Measurements from ENCODE around the gene MIA.

DNA sequence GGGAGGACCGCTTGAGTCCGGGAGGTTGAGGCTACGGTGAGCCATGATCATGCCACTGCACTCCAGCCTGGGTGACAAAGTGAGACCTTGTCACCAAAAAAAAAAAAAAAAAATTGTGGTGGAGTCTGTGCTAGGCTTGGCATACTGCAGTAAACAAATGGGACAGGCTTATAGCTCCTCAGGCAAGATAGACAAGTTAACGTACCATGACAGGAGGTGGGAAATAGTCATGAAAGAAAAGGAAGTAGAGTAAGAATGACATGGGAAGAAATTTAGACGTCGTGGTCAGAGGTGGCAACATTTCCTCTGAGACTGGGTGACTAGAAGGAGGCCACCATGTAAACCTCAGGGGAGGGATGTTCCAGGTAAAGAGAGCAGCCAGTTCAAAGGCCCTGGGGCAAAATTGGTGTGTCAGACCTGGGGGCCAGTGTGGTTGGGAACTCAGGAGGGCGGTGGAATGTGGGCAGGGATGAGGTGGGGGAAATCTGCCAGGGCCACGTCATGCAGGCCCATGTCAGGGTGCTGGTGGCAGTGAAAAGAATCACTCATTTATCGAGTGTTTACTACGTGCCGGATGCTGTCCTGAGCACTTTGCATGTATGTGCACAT, 18.7 kb upstream of the MIA start:
- TF ChIP-seq ZC3H10 (CRISPR knock-in tag; IDR thresholded peaks at IDR 0.05) = no peak
- TF ChIP-seq, protein P1, sequence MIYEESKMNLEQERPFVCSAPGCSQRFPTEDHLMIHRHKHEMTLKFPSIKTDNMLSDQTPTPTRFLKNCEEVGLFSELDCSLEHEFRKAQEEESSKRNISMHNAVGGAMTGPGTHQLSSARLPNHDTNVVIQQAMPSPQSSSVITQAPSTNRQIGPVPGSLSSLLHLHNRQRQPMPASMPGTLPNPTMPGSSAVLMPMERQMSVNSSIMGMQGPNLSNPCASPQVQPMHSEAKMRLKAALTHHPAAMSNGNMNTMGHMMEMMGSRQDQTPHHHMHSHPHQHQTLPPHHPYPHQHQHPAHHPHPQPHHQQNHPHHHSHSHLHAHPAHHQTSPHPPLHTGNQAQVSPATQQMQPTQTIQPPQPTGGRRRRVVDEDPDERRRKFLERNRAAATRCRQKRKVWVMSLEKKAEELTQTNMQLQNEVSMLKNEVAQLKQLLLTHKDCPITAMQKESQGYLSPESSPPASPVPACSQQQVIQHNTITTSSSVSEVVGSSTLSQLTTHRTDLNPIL (CRISPR knock-in tag; IDR thresholded peaks at IDR 0.05; ENCODE audit: low read depth) = no peak
- TF ChIP-seq, protein P2, sequence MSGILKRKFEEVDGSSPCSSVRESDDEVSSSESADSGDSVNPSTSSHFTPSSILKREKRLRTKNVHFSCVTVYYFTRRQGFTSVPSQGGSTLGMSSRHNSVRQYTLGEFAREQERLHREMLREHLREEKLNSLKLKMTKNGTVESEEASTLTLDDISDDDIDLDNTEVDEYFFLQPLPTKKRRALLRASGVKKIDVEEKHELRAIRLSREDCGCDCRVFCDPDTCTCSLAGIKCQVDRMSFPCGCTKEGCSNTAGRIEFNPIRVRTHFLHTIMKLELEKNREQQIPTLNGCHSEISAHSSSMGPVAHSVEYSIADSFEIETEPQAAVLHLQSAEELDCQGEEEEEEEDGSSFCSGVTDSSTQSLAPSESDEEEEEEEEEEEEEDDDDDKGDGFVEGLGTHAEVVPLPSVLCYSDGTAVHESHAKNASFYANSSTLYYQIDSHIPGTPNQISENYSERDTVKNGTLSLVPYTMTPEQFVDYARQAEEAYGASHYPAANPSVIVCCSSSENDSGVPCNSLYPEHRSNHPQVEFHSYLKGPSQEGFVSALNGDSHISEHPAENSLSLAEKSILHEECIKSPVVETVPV (CRISPR knock-in tag; IDR thresholded peaks at IDR 0.05) = no peak
- TF ChIP-seq ARNTL (CRISPR knock-in tag; IDR thresholded peaks at IDR 0.05; ENCODE audit: borderline replicate concordance, low read depth) = no peak
- TF ChIP-seq ZFP30 (CRISPR knock-in tag; IDR thresholded peaks at IDR 0.05) = no peak
- TF ChIP-seq, protein P3, sequence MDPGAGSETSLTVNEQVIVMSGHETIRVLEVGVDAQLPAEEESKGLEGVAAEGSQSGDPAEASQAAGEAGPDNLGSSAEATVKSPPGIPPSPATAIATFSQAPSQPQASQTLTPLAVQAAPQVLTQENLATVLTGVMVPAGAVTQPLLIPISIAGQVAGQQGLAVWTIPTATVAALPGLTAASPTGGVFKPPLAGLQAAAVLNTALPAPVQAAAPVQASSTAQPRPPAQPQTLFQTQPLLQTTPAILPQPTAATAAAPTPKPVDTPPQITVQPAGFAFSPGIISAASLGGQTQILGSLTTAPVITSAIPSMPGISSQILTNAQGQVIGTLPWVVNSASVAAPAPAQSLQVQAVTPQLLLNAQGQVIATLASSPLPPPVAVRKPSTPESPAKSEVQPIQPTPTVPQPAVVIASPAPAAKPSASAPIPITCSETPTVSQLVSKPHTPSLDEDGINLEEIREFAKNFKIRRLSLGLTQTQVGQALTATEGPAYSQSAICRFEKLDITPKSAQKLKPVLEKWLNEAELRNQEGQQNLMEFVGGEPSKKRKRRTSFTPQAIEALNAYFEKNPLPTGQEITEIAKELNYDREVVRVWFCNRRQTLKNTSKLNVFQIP (CRISPR knock-in tag; IDR thresholded peaks at IDR 0.05; ENCODE audit: borderline replicate concordance, low read depth) = no peak

Measured in SK-N-SH treated with all-trans-retinoic acid at 6 μM for 48 hours (cell line).